SU-DHL-6 (cell line): ENCODE data around the gene BHMT.

ENCODE experiments used
- CTCF ChIP-seq: fragments of 200-600 bp; sonication (generic); IDR thresholded peaks from one replicate; pipeline ENCODE4 v1.5.1; 2017; ENCODE audit warnings: antibody characterized with exemption, mild to moderate bottlenecking, low read length, moderate library complexity; ENCODE audit not compliant: insufficient read depth, poor library complexity, severe bottlenecking
- EZH2phosphoT487 ChIP-seq: fragments of 200-600 bp; sonication (generic), shearing (Covaris generic); conservative IDR thresholded peaks from 2 replicates; pipeline ENCODE4 v1.6.1; 2018; ENCODE audit warnings: mild to moderate bottlenecking, antibody characterized with exemption, low read length, moderate library complexity, mixed read lengths

DNA sequence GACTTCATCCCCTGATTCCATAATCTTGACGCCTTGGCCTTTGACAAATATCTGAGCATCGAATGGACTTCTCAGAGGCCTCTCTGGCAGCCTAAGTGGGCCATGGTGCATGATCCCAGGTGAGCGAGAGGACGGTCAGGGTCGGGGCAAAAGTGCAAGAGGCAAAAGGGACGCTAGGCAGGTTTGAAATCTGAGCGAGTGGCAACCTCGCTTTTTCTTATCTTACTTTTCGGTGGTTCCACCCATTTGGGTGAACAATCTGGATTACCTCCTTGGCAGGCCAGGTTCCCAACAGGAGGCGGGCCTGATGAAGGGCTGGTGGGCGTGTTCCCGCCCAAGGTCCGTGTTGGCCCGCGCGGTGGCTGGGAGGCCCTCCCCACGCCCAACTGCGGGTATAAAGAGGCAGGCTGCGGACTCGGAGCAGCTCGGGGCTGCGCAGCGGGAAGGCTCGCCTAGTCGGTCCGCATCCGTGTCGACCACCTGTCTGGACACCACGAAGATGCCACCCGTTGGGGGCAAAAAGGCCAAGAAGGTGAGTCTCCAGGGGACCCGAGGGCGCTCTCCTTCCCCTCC is at the start of gene BHMT:
- TF ChIP-seq CTCF = no peak
- TF ChIP-seq EZH2phosphoT487 = no peak
